ENCODE data around the gene SAPCD2. TPM values are rescaled to one million over a fixed set of nuclear protein-coding genes. Genes with fewer than 3 reads are reported as not detected.

The SAPCD2 gene
- total and polyA plus RNA-seq, 2 experiments from 2014 or later: 13.4 to 60.3 TPM

- TF ChIP-seq ZNF462 (CRISPR knock-in tag; IDR thresholded peaks at IDR 0.05) (no peak), REST (IDR thresholded peaks at IDR 0.05; ENCODE audit: unreplicated experiment) (peak; percentile 89), STAT1 (IDR thresholded peaks at IDR 0.05; ENCODE audit: unreplicated experiment) (no peak), ZNF114 (CRISPR knock-in tag; IDR thresholded peaks at IDR 0.05) (no peak)
Observed at GRCh38 chr9:137046088-137046787, 24.1 kb downstream of the SAPCD2 start, which contains the start of gene NPDC1 (continued).
